Measurements from ENCODE around the gene B4GALT6.
"Not testable (repeated sequence)": the region's sequence is repeated elsewhere in the genome, so short reads cannot be mapped to it uniquely, and the experiment has no call there.

Gene B4GALT6, protein sequence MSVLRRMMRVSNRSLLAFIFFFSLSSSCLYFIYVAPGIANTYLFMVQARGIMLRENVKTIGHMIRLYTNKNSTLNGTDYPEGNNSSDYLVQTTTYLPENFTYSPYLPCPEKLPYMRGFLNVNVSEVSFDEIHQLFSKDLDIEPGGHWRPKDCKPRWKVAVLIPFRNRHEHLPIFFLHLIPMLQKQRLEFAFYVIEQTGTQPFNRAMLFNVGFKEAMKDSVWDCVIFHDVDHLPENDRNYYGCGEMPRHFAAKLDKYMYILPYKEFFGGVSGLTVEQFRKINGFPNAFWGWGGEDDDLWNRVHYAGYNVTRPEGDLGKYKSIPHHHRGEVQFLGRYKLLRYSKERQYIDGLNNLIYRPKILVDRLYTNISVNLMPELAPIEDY

DNA sequence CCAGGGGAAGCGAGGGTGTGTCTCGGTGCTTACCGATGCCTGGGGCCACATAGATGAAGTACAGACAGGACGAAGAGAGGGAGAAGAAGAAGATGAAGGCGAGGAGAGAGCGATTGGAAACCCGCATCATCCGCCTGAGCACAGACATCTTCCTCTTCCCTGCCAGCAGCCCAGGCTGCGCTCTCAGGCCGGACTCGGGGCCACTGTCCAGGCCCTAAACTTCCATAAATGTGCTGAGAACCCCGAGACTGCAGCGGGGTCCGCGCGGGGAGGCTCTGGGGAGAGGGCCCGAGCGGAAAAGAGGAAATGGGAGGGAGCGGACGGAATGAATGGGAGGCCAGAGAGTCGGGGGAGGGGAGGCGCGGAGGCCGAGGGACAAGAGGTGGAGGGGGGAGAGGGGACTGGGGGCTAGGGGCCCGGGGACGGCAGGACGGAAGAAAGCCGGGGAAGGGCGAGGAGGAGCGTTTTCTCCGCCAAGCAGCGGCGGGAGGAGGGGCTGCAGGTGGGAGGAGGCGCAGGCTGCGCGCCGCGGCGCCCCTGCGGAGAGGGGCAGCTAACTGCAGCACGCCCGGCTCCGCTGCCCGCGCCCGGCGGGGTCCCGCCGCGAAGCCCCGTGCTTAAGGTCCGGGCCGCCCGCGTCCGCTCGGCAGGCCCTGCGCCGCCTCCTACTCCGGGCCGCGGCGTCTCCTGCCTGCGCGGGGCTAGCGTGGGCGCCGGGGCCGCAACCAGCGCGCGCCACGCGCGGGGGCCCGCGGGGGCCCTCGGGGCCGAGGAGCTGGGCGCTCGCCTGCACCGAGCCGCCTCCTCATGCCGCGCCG, at the start of gene B4GALT6:
Gene B4GALT6, minus strand, starts transcription at position 303 of the 818 bp plus-strand sequence. Its CDS starts 155 bp downstream, at position 148.
- no peak for DNase-seq (ENCODE audit: low read depth, low spot score)

DNA sequence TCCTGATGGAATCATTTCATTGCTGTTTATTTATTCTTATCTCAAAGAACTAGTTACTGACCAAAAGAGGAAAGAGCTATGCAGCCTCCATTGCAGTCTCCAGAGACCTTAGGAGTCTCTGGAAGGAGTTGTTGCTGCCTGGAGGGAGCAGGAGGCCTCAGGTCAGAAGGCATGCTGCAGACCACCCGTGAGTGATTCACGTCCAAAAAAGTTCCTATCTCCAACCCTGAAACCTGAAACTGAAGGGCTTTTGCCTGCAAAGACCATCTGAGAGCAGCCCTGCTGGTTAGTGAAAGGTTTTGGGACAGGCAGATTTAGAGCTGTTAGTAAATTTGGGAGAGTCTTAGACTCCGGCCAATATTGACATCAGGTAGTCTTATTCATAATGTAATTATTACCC, 47.2 kb upstream of the B4GALT6 start:
- DNase-seq (ENCODE audit: low read depth, low spot score), result no peak

DNA sequence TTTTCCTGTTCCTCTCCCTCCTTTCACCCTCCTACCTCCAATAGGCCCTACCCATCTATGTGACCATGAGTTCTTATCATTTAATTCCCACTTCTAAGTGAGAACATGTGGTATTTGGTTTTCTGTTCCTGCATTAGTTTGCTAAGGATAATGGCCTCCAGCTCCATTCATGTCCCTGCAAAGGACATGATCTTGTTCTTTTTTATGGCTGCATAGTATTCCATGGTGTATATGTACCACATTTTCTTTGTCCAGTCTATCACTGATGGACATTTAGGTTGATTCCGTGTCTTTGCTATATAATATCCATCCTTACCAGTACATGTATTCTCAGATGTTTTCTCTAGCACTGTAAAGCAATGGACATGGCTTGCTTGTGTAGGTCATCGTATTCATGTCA, 44.8 kb upstream of the B4GALT6 start:
- not testable (repeated sequence) for DNase-seq (ENCODE audit: low read depth, low spot score)

DNA sequence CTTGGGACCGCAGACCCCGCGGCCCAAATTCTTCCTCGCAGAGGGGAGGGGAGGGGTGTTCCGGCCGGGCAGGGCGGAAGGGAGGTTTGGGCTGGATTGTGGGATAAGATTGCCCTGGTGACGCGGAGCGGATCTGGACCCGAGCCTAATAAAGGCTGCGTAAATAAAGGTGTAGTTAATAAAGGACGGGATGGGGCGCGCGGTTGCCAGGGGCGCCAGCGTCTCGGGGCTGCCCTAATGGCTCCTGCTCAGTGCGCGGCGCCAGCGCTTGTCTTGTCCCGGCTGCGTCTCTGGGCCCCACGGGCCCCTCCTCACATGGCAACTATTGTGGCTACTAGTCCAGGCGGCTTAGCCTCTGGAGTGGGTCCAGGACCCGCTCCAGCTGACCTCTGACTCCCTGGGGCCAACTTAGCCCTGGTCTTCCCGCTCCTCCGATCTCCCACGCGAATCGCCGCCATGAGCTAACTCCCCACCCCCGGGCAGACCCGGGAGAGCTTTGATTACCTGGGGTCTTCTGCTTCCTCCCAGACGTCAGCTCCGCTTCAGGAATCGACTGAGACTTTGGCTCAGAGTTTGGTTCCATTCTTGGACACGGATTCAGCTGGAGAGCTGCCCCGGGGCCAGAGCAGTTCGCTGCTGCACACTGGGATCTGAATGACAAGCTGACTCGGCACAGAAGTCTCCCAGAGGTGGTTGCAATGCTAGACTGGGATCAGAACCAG, 39.8 kb upstream of the B4GALT6 start:
- DNase-seq (ENCODE audit: low read depth, low spot score), result no peak

DNA sequence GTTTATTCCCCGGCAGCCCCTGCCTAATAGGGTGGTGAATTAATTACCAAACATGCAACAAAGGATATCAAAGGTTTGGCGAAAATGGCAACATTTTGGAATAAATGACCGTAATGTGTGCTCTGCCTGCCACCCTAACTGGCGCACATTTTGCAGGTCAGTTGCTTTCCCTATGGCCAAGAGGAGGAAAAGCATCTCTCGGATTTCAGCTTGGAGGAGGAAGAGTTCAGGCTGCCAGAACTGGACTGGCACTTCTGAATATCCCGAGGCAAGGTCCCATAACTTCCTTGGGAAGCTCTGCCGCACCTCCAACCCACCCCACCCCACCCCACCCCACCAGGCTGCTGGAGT, 39.2 kb upstream of the B4GALT6 start:
- DNase-seq (ENCODE audit: low read depth, low spot score), result no peak

DNA sequence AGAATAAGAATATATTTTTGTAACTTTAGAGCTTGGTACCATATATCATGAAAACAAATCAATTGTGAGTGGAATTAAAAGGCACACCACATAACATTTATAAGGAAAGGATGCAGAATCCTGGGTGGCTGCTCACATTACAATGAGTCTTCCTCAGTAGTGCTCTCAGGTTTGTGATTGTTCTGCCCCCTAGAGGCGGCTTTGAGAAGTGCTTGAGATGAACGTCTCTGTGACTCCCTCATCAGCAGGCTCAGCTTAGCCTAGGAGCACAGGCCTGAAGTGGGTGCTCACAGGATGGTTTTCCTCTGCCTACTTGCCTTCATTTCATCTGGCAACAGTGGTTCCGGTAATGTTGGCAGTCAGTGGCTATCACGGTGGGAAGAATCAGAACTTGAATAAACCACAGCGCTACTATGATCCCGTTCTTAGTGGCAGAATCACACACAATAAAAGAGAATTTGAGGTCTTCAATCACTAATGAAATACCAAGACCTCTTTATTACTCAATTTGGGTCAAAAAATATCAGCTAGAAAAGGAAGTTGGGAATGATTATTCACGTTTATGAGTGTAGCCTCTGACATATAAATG, 38.1 kb upstream of the B4GALT6 start:
- DNase-seq (ENCODE audit: low read depth, low spot score), result peak; percentile 49

DNA sequence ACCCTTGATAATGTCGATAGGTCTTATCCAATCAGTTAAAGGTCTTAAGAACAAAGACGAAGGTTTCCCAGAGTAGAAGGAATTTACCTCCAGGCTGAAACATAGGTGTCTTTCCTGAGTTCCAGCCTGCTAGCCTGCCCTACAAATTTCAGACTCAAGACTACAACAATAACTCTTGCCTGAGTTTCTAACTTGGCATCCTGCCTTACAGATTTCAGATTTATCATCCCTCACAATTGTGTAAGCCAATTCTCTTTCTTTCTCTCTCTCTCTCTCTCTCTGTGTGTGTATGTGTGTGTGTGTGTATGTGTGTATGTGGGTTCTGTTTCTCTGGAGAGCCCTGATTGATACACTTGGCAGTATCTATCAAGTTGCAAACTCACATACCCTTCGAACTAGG, 37.2 kb upstream of the B4GALT6 start:
- DNase-seq (ENCODE audit: low read depth, low spot score), result no peak

DNA sequence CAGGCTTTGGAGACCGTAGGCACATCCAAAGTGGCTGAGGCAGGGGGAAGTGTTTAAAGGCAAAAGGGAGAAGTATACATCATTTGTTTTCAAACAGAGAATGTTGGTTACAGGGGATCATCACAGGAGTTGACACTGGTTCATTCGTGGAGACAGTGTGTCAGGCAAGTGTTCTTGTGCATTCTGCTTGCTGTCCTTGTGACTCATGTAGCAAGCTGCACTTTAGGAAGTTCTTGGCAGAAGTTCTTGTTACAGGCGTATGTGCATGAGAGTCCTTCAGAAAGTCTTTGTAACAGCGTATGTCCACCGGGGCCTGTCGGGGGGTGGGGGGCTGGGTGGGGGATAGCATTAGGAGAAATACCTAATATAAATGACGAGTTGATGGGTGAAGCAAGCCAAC, 36.5 kb upstream of the B4GALT6 start:
- no peak for DNase-seq (ENCODE audit: low read depth, low spot score)

DNA sequence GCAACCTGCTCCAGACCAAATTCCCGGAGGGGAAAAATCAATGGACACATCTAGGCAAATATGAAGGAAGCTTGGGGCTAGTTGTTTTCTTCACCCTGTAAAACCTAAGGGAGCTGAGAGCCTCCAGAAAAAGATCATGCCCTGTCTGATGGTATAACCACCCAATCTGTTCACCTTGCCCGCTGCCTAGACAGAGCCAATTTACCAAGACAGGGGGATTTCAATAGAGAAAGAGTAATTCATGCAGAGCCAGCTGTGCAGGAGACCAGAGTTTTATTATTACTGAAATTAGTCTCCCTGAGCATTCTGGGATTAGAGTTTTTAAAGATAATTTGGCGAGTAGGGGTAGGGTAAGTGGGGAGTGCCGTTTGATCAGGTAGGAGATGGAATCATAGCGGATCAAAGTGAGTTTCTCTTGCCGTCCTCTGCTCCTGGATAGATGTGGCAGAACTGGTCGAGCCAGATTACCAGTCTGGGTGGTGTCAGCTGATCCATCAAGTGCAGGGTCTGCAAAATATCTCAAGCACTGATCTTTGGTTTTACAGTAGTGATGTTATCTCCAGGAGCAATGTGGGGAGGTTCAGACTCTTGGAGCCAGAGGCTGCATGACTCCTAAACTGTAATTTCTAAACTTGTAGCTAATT, 35.1 kb upstream of the B4GALT6 start:
- no peak for DNase-seq (ENCODE audit: low read depth, low spot score)

DNA sequence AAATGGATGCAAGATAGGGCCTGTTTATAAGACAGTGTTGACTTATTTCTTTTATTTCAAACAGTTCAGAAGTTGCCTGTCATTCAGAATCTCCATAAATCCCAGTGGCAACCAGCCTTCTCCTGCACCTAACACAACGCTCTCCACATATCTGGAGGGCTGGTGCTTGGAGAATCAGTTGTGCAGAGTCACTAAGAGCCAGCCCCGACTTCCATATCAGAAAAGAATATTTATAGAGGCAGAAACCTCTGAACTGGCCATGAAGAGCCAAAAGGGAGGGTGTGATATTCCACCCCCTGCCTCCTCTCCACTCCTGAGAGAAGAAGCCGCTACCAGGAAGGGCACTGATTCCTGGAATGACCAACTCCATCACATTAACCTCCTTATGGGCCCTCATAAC, 34.0 kb upstream of the B4GALT6 start:
- DNase-seq (ENCODE audit: low read depth, low spot score), result no peak

DNA sequence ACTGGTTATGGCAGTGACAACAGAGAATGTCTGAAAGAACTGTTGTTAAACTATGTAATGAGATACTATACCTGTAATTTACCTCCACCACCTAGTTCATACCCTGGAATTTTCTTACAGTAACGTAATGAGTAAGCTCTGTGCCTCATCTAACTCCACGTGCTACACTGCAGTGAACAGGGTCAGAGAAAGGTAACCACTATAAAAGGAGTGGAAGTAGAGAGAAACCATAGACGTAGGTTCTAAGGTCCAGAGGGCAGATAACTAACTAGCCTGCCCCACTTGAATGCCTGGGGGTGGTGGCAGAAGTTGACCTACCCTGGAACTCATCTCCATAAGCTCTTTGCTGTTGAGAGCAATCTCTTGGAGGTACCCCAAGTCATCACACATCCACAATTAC, 32.0 kb upstream of the B4GALT6 start:
- no peak for DNase-seq (ENCODE audit: low read depth, low spot score)

DNA sequence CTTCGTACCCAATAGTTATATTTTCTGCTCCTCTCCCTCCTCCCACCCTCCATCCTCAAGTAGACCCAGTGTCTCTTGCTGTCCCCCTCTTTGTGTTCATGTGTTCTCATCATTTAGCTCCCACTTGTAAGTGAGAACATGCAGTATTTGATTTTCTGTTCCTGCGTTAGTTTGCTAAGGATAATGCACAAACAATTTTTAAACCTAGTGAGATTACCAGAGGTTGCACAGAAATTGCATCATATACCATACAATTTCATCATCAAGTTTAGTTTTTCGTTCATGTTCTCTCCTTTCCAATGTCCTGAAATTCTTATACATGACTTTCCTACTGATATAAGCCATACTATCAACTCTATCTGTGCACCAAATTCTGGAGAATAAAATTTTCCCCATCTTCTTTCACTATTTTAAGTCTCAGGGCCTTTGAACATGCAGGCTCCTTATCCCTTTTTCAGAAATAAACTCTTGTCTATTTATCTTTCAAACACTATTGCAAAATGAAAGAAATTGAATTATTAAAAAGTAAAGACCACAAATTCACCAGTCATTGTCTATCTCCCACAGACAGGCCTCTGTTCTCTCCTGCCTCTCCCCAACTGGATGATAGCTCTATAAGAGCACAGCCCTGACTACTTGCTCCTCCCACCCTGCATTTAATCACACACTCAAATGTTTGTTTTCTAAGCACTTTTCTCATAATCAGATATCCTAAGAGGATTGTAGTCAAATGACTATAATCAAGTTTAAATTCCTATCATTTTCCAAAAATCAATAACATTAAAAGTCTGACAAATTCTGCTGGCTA, 27.2 kb upstream of the B4GALT6 start:
- DNase-seq (ENCODE audit: low read depth, low spot score), result no peak

DNA sequence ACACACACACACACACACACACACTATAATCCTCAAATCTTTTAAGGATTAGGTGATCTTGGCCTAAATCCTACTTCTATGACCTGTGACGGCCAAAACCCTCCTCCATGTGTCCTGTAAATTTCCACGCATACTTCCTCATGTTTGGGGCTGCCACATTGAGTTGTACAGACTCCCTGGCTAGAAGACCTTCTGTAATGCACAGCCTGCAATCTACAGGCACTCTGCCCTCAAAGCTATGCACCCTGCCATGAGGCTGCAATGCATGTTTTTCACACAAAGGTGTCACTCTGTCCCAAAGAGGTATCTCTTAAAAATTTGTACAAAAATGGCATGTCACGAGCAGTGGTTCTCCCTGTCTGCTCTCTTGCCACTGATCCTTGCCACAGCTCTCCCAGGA, 26.4 kb upstream of the B4GALT6 start:
- no peak for DNase-seq (ENCODE audit: low read depth, low spot score)

DNA sequence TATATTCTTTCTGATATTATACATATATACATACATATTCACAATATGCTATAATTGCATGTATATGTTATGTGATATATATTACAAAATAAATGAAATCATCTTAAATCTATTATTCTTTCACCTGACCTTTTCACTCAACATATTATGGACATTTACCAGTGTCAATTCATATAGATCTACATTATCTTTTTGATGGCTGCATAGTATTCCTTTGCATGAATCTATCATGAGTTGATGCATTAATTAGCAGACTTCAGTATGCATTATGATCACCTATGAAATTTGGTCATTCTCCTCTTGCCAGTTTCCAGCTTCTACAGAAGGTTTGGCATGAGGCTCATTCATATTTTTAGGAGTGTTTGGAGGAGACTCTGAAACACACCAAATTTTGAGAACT, 23.4 kb upstream of the B4GALT6 start:
- no peak for DNase-seq (ENCODE audit: low read depth, low spot score)

DNA sequence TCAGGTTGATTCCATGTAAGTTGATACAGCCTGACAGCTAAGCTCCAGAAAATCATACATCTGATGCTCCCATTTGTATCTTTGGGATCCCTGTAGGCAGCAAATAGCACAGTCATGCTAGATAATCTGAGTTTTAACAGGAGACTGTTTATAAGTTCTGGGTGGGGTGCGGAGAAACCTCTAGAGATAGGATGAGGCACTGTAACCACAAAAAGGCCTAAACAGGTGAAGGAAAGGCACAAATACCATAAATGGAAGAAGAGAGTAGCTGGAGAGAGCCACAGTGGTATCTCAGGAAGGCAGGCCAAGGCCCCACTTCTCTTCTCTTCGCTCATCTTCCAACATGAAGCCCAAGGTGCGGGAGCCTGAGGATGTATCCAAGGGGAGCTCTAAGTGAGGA, 18.1 kb upstream of the B4GALT6 start:
- DNase-seq (ENCODE audit: low read depth, low spot score), result no peak

DNA sequence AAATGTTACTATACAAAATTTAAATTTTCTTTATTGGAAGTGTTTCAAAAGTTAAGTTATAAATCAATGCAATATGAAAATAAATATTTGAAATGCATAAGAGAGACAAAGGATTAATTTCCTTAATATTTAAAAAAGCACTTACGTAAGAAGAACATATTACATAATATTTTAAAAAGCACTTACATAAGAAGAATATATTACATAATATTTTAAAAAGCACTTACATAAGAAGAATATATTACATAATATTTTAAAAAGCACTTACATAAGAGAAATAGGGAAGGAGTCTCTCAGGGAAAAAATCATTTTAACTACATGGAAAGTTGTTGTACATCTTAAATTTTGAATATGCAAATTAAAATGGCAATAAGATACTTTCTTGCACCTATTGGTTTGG, 17.4 kb upstream of the B4GALT6 start:
- no peak for DNase-seq (ENCODE audit: low read depth, low spot score)

DNA sequence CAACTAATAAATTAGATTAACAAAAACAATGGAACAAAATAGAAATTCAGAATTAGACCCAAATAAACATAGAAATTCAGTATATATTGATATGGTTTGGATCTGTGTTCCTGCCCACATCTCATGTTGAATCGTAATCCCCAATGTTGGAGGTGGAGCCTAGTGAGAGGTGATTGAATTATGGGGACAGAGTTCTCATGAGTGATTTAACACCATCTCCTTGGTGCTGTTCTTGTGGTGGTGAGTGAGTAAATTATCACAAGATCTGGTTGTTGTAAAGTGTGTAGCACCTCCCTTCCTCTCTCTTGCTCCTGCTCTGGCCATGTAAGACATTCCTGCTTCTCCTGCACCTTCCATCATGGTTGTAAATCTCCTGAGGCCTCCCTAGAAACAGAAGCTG, 16.6 kb upstream of the B4GALT6 start:
- no peak for DNase-seq (ENCODE audit: low read depth, low spot score)

DNA sequence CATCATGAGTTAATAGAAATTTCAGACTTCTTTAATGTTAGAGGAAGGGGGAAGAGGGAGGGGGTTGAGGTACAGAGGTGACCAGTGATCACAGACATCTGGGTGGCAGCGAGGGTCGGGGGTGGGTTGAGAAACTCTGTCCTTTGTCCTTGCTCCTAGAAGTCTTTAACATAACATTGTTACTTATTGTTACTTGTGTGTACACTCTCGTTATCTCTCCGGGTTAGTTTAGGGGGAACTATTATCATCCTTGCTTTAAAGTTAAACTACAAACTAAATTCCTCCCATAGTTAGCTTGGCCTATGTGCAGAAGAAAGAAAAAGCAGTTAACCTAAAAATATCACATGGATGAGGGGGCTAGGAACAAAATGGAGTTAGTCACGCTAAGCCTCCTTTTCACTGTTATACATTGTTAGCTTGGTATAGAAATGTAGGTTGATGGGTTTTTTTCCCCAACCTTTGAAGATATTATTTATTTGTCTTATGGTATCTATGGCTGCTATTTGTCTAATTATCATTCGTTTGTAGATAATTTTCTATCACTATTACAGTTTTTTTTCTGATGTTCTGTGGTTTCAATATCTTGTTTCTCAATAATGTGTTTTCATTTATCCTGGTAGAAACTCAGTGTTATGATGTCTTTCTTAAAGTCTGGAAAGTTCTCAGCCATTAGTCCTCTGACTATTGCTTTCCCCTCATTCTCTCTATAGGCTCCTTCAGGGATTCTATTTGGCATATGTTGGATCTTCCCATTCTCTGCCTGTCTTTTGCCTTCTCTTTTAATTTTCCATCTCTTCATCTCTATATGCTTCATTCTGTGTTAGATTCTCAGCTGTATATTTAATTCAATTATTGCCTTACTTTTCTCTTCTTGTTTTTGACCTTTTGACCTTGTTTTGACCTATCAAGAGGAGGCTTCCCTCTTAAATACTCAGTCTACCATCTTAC, 13.2 kb upstream of the B4GALT6 start:
- DNase-seq (ENCODE audit: low read depth, low spot score), result no peak

DNA sequence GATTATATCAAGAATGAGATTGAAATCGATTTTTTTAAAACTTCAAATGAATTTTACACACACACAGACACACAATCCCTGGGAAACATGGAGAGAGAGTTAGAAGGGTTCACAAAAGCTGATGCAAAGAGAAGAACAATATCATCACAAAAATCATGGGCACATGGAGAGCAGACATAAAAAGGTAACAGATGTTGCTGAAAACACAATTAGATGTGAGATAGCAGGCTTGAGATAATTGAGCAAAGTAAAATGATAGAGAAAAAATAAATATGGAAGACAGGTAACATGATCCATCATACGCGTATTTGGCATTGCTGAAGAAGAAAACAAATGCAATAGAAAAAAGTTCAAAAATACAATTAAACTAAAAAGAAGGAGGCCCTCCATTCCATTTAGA, 11.6 kb upstream of the B4GALT6 start:
- DNase-seq (ENCODE audit: low read depth, low spot score), result no peak

DNA sequence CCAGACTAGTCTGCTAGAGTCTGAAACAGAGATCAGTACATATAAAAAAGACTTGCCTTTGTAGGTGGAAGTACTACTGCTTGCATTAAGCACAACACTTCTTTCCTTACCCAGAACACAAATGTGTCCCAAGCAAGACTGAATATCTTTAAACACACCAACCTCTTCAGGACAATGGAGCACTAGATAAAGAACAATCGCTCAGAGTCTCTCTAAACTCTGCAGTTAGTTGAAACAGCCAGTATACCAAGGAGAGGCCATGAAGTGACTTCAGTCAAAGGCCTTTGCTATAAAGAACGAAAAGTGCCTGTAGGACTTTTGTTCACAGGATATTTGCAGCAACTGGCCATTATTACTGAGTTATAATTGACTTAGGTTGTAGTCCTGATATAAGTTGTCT, 9.9 kb upstream of the B4GALT6 start:
- no peak for DNase-seq (ENCODE audit: low read depth, low spot score)

Measured in smooth muscle cell of the brain vasculature (primary cell).